IMR-90 (cell line): ENCODE data around the gene GPR15LG. TPM values are rescaled to one million over a fixed set of nuclear protein-coding genes. Genes with fewer than 3 reads are reported as not detected.

ENCODE experiments used
- ATAC-seq: fragments of 200-7000 bp; cut with Tn5 transposase; 2 replicates; pipeline ENCODE4 v1.9.1; 2020; ENCODE audit warnings: low read depth, mild to moderate bottlenecking, moderate library complexity
- BruUV-seq: library from RNA; stranded (reverse); fragments of 400-500 nt; replicated peaks from 2 replicates; lab custom pipeline; 2021; lab: Mats Ljungman, UMichigan
- CTCF ChIA-PET: fragments of 300-600 bp; formaldehyde crosslinking; extraction: SDS; loops from one replicate; lab custom pipeline; 2021; ENCODE audit warnings: antibody characterized with exemption; lab: Yijun Ruan, JAX
- POLR2A ChIA-PET: fragments of 300-600 bp; sonication (Branson Sonifier 250); formaldehyde crosslinking; loops from one replicate; lab custom pipeline; 2022; ENCODE audit warnings: antibody characterized with exemption; ENCODE audit not compliant: unreplicated experiment; lab: Charles Lee
- DNase-seq: peaks from one replicate; pipeline ENCODE4 v3.0.0; 2013
- H2AFZ ChIP-seq: replicated peaks from 2 replicates; pipeline ENCODE3; 2013; ENCODE audit warnings: low read length, mild to moderate bottlenecking; ENCODE audit not compliant: poor library complexity
- H2AK5ac ChIP-seq: 2 replicates; pipeline ENCODE4 v1.6.1; 2013; ENCODE audit warnings: low read depth, low read length, inconsistent platforms
- H2AK9ac ChIP-seq: replicated peaks from 2 replicates; pipeline ENCODE3; 2013; ENCODE audit warnings: mild to moderate bottlenecking, low read depth, low read length, moderate library complexity; ENCODE audit not compliant: poor library complexity
- H2BK120ac ChIP-seq: 2 replicates; pipeline ENCODE4 v1.6.1; 2013; ENCODE audit warnings: low read depth, low read length, inconsistent platforms
- H2BK15ac ChIP-seq: 3 replicates; pipeline ENCODE4 v1.6.1; 2013; ENCODE audit warnings: low read depth, low read length, inconsistent platforms
- H2BK20ac ChIP-seq: 2 replicates; pipeline ENCODE4 v1.6.1; 2013; ENCODE audit warnings: low read depth, mild to moderate bottlenecking, inconsistent platforms, low read length, moderate library complexity
- H2BK5ac ChIP-seq: 2 replicates; pipeline ENCODE4 v1.6.1; 2013; ENCODE audit warnings: mild to moderate bottlenecking, low read depth, low read length, inconsistent platforms; ENCODE audit not compliant: poor library complexity, severe bottlenecking
- H3K14ac ChIP-seq: replicated peaks from 2 replicates; pipeline ENCODE4 v1.6.1; 2013; ENCODE audit warnings: low read depth, low read length, inconsistent platforms
- H3K18ac ChIP-seq: 2 replicates; pipeline ENCODE4 v1.6.1; 2013; ENCODE audit warnings: low read depth, low read length, control low read depth
- H3K23ac ChIP-seq: 2 replicates; pipeline ENCODE4 v1.6.1; 2013; ENCODE audit warnings: low read depth, low read length, inconsistent platforms
- H3K27ac ChIP-seq: 2 replicates; pipeline ENCODE4 v1.5.1; 2013; ENCODE audit warnings: mild to moderate bottlenecking, control low read depth, low read length; ENCODE audit not compliant: insufficient read depth
- H3K27me3 ChIP-seq: 2 replicates; pipeline ENCODE4 v1.6.1; 2013; ENCODE audit warnings: low read length; ENCODE audit not compliant: control insufficient read depth, insufficient read depth
- H3K36me3 ChIP-seq: 2 replicates; pipeline ENCODE4 v1.6.1; 2013; ENCODE audit warnings: low read length, mixed read lengths; ENCODE audit not compliant: control insufficient read depth, insufficient read depth
- H3K4ac ChIP-seq: 2 replicates; pipeline ENCODE4 v1.6.1; 2013; ENCODE audit warnings: low read depth, low read length, inconsistent platforms
- H3K4me1 ChIP-seq: 2 replicates; pipeline ENCODE4 v1.6.1; 2013; ENCODE audit warnings: low read length, mixed read lengths; ENCODE audit not compliant: control insufficient read depth, insufficient read depth
- H3K4me2 ChIP-seq: 2 replicates; pipeline ENCODE4 v1.6.1; 2013; ENCODE audit warnings: low read depth, mild to moderate bottlenecking, control low read depth, low read length, moderate library complexity
- H3K4me3 ChIP-seq: 2 replicates; pipeline ENCODE4 v1.5.1; 2013; ENCODE audit warnings: low read depth, mild to moderate bottlenecking, control low read depth, low read length, moderate library complexity; ENCODE audit not compliant: insufficient read depth
- H3K56ac ChIP-seq: 2 replicates; pipeline ENCODE4 v1.6.1; 2013; ENCODE audit warnings: low read length, inconsistent platforms; ENCODE audit not compliant: insufficient read depth; ENCODE audit errors: extremely low read depth
- H3K79me1 ChIP-seq, 2 experiments: 2 replicates each; pipeline ENCODE4 v1.6.1; 2013; ENCODE audit warnings: low read length in 2 of 2, inconsistent platforms in 1 of 2, low read depth in 1 of 2
- H3K9ac ChIP-seq: 2 replicates; pipeline ENCODE4 v1.6.1; 2013; ENCODE audit warnings: low read depth, low read length, control low read depth
- H3K9me1 ChIP-seq: 2 replicates; pipeline ENCODE4 v1.6.1; 2013; ENCODE audit warnings: low read length, inconsistent platforms; ENCODE audit not compliant: insufficient read depth
- H3K9me3 ChIP-seq: 2 replicates; pipeline ENCODE4 v1.6.1; 2013; ENCODE audit warnings: low read length; ENCODE audit not compliant: control insufficient read depth, insufficient read depth
- H4K20me1 ChIP-seq: 2 replicates; pipeline ENCODE4 v1.6.1; 2013; ENCODE audit warnings: low read length, inconsistent platforms; ENCODE audit not compliant: insufficient read depth
- H4K5ac ChIP-seq: 2 replicates; pipeline ENCODE4 v1.6.1; 2013; ENCODE audit warnings: mild to moderate bottlenecking, low read depth, low read length, control low read depth
- H4K8ac ChIP-seq, 2 experiments: 2 replicates each; pipeline ENCODE4 v1.6.1; 2013; ENCODE audit warnings: low read depth in 2 of 2, low read length in 2 of 2, control low read depth in 1 of 2, inconsistent platforms in 1 of 2
- H4K91ac ChIP-seq: 2 replicates; pipeline ENCODE4 v1.6.1; 2013; ENCODE audit warnings: low read depth, low read length, inconsistent platforms; ENCODE audit not compliant: insufficient read depth
- NFE2L2 ChIP-seq: fragments of 150-350 bp; IDR thresholded peaks from 2 replicates; pipeline ENCODE4 v1.6.1; 2016; ENCODE audit warnings: low read depth, mild to moderate bottlenecking, low read length
- WGBS, 2 experiments: methylation state at CpG; one replicate each; pipeline versions ENCODE4 v1.1.5 to v1.1.7; 2013; ENCODE audit warnings: missing lambda C conversion rate in 2 of 2; ENCODE audit not compliant: insufficient read length in 1 of 2; ENCODE audit errors: extremely low coverage in 2 of 2; 5-methylcytosine and 5-hydroxymethylcytosine counted together
- dilution Hi-C: fragments of 300-500 bp; cut with HindIII; formaldehyde crosslinking; loops from one replicate; pipeline ENCODE4 v1.14.3; 2018; ENCODE audit warnings: low sequenced_read_pairs; ENCODE audit not compliant: unreplicated experiment
- in situ Hi-C: fragments of 300-500 bp; cut with MboI; formaldehyde crosslinking; loops from 3 replicates; pipeline ENCODE4 v1.14.3; 2019; ENCODE audit warnings: low sequenced_read_pairs, inconsistent platforms, mixed read lengths
- intact Hi-C: fragments of 100-400 bp; cut with micrococcal nuclease; formaldehyde crosslinking; loops from 2 replicates; pipeline ENCODE4 v1.10.0; 2022
- polyA plus RNA-seq, 3 experiments: library from polyadenylated mRNA; depleted of rRNA; stranded (reverse); fragments of >200 nt; gene quantifications; 2 replicates each; pipeline ENCODE4 v1.2.3, GENCODE V29; 2012; ENCODE audit warnings: low replicate concordance in 1 of 3
- total RNA-seq: library from RNA; depleted of rRNA; stranded (reverse); fragments of >200 nt; gene quantifications from 2 replicates; pipeline ENCODE4 v1.2.3, GENCODE V29; 2012

The GPR15LG gene
- total and polyA plus RNA-seq, 2 of the 4 experiments (the other 2 are of a cell fraction): not detected

- Histone ChIP-seq H3K4me2 (no peak overlapping the region), H2AK9ac (no peak overlapping the region), H2AK5ac (no peak overlapping the region), H2BK15ac (no peak overlapping the region), H2BK5ac (no peak overlapping the region), H3K27me3 (no peaks in the 10 kb centered on the region), H4K8ac (no peak overlapping the region), H3K9ac (no peak overlapping the region), H3K9me3 (no peaks in the 10 kb centered on the region), H3K56ac (no peak overlapping the region), H3K27ac (no peak overlapping the region), H3K14ac (no peak overlapping the region), H3K4ac (no peak overlapping the region), H4K20me1 (no peaks in the 10 kb centered on the region), H3K36me3 (no peaks in the 10 kb centered on the region), H2AFZ (no peak overlapping the region), H3K4me3 (no peak overlapping the region), H2BK20ac (no peak overlapping the region), H3K18ac (no peak overlapping the region), H3K79me1 (no peaks in the 10 kb centered on the region), H4K5ac (no peak overlapping the region), H2BK120ac (no peak overlapping the region), H4K91ac (no peak overlapping the region), H3K23ac (no peak overlapping the region), H3K4me1 (no peaks in the 10 kb centered on the region), H3K9me1 (0 out of 2 replicates have a peak, but pooled peaks cover 4% of the 10 kb centered on the region)
- POLR2A ChIA-PET: no interaction called here
- ATAC-seq (no peak), DNase-seq (no peak)
- 69% methylated on average over 3 of the region's 6 CpGs; no CpG with 5 or more reads in 1 of the 2 experiments for WGBS, 2 experiments
- BruUV-seq: no TSS peak
- dilution Hi-C loops (no loop called here), in situ Hi-C loops (no loop called here), intact Hi-C loops (no loop called here)
- CTCF ChIA-PET: no interaction called here
- no peak for TF ChIP-seq NFE2L2
Observed at GRCh38 chr10:84175436-84175835, 1.8 kb downstream of the GPR15LG start.
